ENCODE measurements around the gene GPR180.

GRCh38 chr13:94620286-94620896 is 18.7 kb downstream of the GPR180 start:
- TF ChIP-seq POLR2AphosphoS5 (IDR thresholded peaks at IDR 0.05; ENCODE audit: borderline replicate concordance, low read depth, low read length) (no peak), EZH2 (IDR thresholded peaks at IDR 0.05) (no peak)
